ENCODE data around the gene JADE1. TPM values are rescaled to one million over a fixed set of nuclear protein-coding genes. Genes with fewer than 3 reads are reported as not detected.

Gene JADE1
- total RNA-seq, 4 donors from 2014 or later: 18.7 to 50.2 (median 35.7) TPM

DNA sequence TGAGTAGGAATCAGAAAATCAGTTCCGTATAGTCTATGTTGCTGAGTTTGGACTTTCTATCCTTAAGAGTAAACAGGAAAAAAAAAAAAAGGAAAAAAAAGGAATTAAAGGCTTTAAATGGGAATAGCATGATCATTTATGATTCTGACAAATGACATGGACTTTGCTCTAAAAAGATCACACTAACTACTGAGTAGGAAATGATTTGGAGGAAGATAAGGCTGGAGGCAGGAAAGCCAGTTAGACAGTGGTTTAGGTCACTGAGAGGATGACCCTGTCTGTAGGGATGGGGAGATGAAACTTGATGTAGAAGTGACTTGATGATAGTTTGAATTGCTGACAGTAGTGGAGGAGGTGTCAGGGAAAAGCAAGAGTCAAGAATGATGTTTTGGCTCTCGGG, 9.2 kb upstream of the JADE1 start:
- Histone ChIP-seq H3K4me3 (no peak overlapping the region), H3K36me3 (no peaks in the 10 kb centered on the region), H3K27me3 (no peaks in the 10 kb centered on the region), H3K4me1 (no peaks in the 10 kb centered on the region), H3K9me3 (no peaks in the 10 kb centered on the region), H3K27ac (no peak overlapping the region)
- TF ChIP-seq POLR2A (IDR thresholded peaks at IDR 0.05): no peak
- TF ChIP-seq, protein P1, sequence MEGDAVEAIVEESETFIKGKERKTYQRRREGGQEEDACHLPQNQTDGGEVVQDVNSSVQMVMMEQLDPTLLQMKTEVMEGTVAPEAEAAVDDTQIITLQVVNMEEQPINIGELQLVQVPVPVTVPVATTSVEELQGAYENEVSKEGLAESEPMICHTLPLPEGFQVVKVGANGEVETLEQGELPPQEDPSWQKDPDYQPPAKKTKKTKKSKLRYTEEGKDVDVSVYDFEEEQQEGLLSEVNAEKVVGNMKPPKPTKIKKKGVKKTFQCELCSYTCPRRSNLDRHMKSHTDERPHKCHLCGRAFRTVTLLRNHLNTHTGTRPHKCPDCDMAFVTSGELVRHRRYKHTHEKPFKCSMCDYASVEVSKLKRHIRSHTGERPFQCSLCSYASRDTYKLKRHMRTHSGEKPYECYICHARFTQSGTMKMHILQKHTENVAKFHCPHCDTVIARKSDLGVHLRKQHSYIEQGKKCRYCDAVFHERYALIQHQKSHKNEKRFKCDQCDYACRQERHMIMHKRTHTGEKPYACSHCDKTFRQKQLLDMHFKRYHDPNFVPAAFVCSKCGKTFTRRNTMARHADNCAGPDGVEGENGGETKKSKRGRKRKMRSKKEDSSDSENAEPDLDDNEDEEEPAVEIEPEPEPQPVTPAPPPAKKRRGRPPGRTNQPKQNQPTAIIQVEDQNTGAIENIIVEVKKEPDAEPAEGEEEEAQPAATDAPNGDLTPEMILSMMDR (IDR thresholded peaks at IDR 0.05): no peak
- intact Hi-C loops (cut with DNase I; ENCODE audit: low total_unique reads): no loop called here
- no peak for DNase-seq

DNA sequence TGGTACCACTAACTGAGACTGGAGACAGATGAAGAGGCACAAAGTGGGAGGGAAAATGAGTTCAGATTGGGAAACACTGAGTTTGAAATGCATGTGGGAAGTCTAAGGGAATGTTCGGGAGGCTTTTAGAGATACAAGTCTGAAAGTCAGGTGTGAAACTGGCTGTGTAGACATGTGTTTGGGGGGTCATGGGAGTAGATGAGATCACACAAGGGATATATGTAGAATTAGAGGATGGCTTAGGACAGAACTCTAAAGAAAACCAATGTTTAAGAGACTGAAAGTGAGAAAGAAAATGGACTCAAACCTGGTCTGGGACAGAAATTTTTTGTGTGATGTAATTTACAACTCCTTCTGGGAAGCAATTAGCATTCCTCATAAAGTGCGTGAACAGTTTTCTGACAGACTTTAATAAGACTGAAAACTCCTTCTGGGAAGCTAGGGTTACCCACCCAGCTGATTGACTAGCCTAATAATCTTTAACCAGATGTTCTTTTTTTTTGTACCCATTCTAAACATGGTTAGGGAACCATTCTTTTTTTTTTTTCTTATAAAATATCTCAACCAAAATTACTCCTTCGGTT, 8.7 kb upstream of the JADE1 start:
- no peaks in the 10 kb centered on the region for H3K36me3 ChIP-seq
- no peaks in the 10 kb centered on the region for H3K27me3 ChIP-seq
- H3K9me3 ChIP-seq: no peaks in the 10 kb centered on the region
- H3K27ac ChIP-seq: no peak overlapping the region
- no peak for TF ChIP-seq POLR2A (IDR thresholded peaks at IDR 0.05)
- TF ChIP-seq, protein P1 (IDR thresholded peaks at IDR 0.05): no peak
- intact Hi-C loops (cut with DNase I; ENCODE audit: low total_unique reads): no loop called here
- DNase-seq: no peak
- no peaks in the 10 kb centered on the region for H3K4me1 ChIP-seq
- no peak overlapping the region for H3K4me3 ChIP-seq

DNA sequence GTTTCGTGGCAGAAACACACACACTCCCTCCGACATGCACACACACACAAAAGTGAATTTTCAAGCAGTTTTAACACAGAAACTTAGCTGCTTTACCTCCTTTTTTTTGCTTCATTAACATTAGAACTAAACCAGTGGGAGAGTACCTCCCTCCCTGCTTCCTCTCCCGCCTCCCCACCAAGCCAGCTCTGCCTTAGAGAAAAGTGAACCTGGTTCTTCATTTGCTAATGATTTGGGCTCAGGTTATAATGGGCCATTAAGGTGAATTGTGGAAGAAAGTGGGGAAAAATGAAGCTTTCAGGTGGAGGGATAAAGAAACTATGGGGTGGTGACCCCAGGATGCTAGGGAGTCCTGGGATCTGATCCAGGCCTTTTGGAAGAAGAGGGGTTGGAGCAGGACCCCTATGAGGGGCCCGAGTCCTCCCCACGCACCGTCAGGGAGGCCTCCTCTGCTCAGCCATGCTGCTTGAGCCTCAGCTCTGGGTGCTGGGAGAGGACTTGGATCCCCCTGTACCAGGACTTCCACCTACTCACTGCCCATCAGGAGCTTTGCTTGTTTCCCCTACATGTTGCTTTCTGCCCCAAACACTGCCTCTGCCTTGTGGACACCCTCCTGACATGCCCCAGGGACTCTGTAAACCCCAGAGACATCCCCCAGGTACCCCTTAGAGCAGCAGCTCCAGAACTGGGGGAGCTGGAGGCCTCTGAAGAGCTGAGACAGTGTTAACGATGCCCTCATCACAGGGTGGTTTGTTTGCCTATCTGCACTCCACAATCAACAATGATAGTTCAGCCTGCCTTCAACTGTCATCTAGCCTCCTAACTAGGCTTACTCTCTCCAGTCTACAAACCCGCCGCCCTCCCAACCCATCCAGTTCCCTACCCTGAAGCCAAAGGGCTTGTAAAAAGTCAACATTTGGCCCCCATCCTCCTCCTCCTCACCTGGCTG, 6.5 kb upstream of the JADE1 start:
- Histone ChIP-seq H3K36me3 (no peaks in the 10 kb centered on the region), H3K27ac (no peak overlapping the region), H3K9me3 (no peaks in the 10 kb centered on the region), H3K4me3 (no peak overlapping the region), H3K27me3 (no peaks in the 10 kb centered on the region), H3K4me1 (no peaks in the 10 kb centered on the region)
- TF ChIP-seq, protein P1 (IDR thresholded peaks at IDR 0.05): no peak
- TF ChIP-seq POLR2A (IDR thresholded peaks at IDR 0.05): no peak
- intact Hi-C loops (cut with DNase I; ENCODE audit: low total_unique reads): no loop called here
- DNase-seq: no peak

DNA sequence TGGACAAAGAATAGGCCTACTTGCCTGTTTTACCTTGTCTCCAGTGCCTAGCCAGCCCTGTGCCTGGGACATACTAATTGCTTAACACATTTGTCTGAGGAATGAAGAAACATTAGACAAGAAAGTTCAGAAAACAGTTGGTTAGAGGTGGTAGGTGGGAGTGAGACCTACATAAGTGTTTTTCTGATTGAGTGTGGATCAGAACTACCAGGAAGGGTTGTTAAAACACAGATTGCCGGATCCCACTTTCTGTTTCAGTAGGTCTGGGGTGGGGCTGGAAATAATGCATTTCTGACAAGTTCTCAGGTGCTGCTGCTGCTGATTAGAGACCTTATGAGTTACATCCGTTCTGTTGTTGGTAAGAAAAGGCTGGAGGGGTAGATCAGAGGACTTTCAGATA, 5.7 kb upstream of the JADE1 start:
- intact Hi-C loops (cut with DNase I; ENCODE audit: low total_unique reads): no loop called here

More for the DNA sequence above, 5.7 kb upstream of the JADE1 start:
- Histone ChIP-seq H3K27ac (no peak overlapping the region), H3K9me3 (no peaks in the 10 kb centered on the region), H3K36me3 (no peaks in the 10 kb centered on the region), H3K27me3 (no peaks in the 10 kb centered on the region), H3K4me3 (no peak overlapping the region), H3K4me1 (no peaks in the 10 kb centered on the region)
- DNase-seq: no peak
- no peak for TF ChIP-seq POLR2A (IDR thresholded peaks at IDR 0.05)
- TF ChIP-seq, protein P1 (IDR thresholded peaks at IDR 0.05): no peak
